Activated naive CD4-positive, alpha-beta T cell treated with anti-CD3 and anti-CD28 coated beads for 36 hours (primary cell): ENCODE results near the gene PDE6H. TPM values are rescaled to one million over a fixed set of nuclear protein-coding genes. Genes with fewer than 3 reads are reported as not detected.
A peak's percentile ranks its signal among the peaks of the same experiment; 100 is the strongest.

ENCODE experiments used
- CTCF ChIA-PET: fragments of 350-600 bp; sonication (Branson Sonifier 250); formaldehyde crosslinking; loops from one replicate; lab custom pipeline; 2021; ENCODE audit warnings: antibody characterized with exemption; lab: Charles Lee
- DNase-seq: peaks from one replicate; pipeline ENCODE4 v3.0.0-alpha.2; 2020
- H3K27ac Mint-ChIP-seq: one replicate; pipeline ENCODE4 v1.8.0; 2021; ENCODE audit warnings: mild to moderate bottlenecking, mixed read lengths
- H3K27me3 Mint-ChIP-seq: one replicate; pipeline ENCODE4 v1.8.0; 2021; ENCODE audit warnings: low read depth, mixed read lengths
- H3K36me3 Mint-ChIP-seq: one replicate; pipeline ENCODE4 v1.8.0; 2021; ENCODE audit warnings: low read depth, mixed read lengths
- H3K4me1 Mint-ChIP-seq: one replicate; pipeline ENCODE4 v1.8.0; 2021; ENCODE audit warnings: low read depth, mixed read lengths
- H3K4me3 Mint-ChIP-seq: one replicate; pipeline ENCODE4 v1.8.0; 2021; ENCODE audit warnings: mild to moderate bottlenecking, moderate library complexity, mixed read lengths
- H3K9me3 Mint-ChIP-seq: one replicate; pipeline ENCODE4 v1.8.0; 2021; ENCODE audit warnings: mixed read lengths
- intact Hi-C: fragments of 100-400 bp; cut with micrococcal nuclease; formaldehyde crosslinking; loops from one replicate; pipeline ENCODE4 v1.15.1; 2023
- total RNA-seq, 2 experiments: library from RNA; stranded (reverse); gene quantifications; one replicate each; pipeline ENCODE4 v1.2.3, GENCODE V29; 2021

PDE6H gene
- total RNA-seq, 2 experiments from 2014 or later = not detected

- Mint-ChIP-seq H3K4me3 (no peak overlapping the region), H3K36me3 (no peaks in the 10 kb centered on the region), H3K27me3 (no peaks in the 10 kb centered on the region), H3K4me1 (peaks cover 60% of the 10 kb centered on the region), H3K27ac (no peak overlapping the region), H3K9me3 (no peaks in the 10 kb centered on the region)
- no peak for DNase-seq
- CTCF ChIA-PET = no interaction called here
- intact Hi-C loops = no loop called here
Observed at GRCh38 chr12:14976658-14977057, 3.8 kb downstream of the PDE6H start.

- H3K4me1 Mint-ChIP-seq = peaks cover 60% of the 10 kb centered on the region
- CTCF ChIA-PET = interaction anchor here (0.6 to 1.2 kb wide), 2 partner anchors 131 to 154 kb away, joined by 3 read pairs; no protein-coding TSS in a partner anchor
- no peak overlapping the region for H3K27ac Mint-ChIP-seq
- H3K27me3 Mint-ChIP-seq = no peaks in the 10 kb centered on the region
- H3K36me3 Mint-ChIP-seq = no peaks in the 10 kb centered on the region
- intact Hi-C loops = loop anchor here (1.0 kb wide), 1 partner anchor 8 kb away; no protein-coding TSS in a partner anchor
- no peak overlapping the region for H3K4me3 Mint-ChIP-seq
- DNase-seq = no peak
- no peaks in the 10 kb centered on the region for H3K9me3 Mint-ChIP-seq
Observed at GRCh38 chr12:14979468-14979867, 6.6 kb downstream of the PDE6H start.

DNA sequence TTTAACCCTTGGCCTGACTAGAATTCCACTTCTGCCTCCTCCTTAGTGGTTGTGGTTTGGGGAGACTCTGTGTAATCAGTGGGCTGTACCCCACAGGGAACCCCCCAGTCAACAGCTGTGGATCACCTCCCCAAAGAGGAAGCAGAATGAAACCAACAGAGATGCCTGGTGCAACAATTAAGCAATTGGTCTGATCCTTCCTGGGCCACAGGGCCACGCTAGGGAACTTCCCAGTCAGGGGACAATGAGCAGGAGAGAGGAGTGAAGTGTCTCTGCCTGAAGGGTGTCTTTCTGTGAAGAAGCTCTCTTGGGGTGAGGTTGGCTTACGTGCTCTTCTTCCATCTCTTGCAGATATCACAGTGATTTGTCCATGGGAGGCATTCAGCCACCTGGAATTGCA is 8.2 kb downstream of the PDE6H start:
- intact Hi-C loops = loop anchor here (5.0 kb wide), 1 partner anchor 34 kb away; no protein-coding TSS in a partner anchor
- H3K9me3 Mint-ChIP-seq = no peaks in the 10 kb centered on the region
- CTCF ChIA-PET = interaction anchor here (1.2 to 2.0 kb wide), 3 partner anchors 8 to 16 kb away, joined by 3 to 6 read pairs (median 4); no protein-coding TSS in a partner anchor
- no peaks in the 10 kb centered on the region for H3K27me3 Mint-ChIP-seq
- H3K4me3 Mint-ChIP-seq = no peak overlapping the region
- peaks cover 65% of the 10 kb centered on the region for H3K4me1 Mint-ChIP-seq
- no peak for DNase-seq
- no peak overlapping the region for H3K27ac Mint-ChIP-seq
- H3K36me3 Mint-ChIP-seq = no peaks in the 10 kb centered on the region

- H3K4me1 Mint-ChIP-seq = peaks cover 69% of the 10 kb centered on the region
- CTCF ChIA-PET = interaction anchor here (0.6 to 1.2 kb wide), 2 partner anchors 9 to 14 kb away, joined by 3 to 4 read pairs; no protein-coding TSS in a partner anchor
- no peak overlapping the region for H3K4me3 Mint-ChIP-seq
- H3K27ac Mint-ChIP-seq = no peak overlapping the region
- H3K27me3 Mint-ChIP-seq = no peaks in the 10 kb centered on the region
- H3K36me3 Mint-ChIP-seq = no peaks in the 10 kb centered on the region
- DNase-seq = no peak
- intact Hi-C loops = loop anchor here (5.0 kb wide), 1 partner anchor 35 kb away; no protein-coding TSS in a partner anchor
- H3K9me3 Mint-ChIP-seq = no peaks in the 10 kb centered on the region
Observed at GRCh38 chr12:14982562-14982961, 9.7 kb downstream of the PDE6H start.

GRCh38 chr12:14982991-14983390 is 10.1 kb downstream of the PDE6H start:
- H3K27me3 Mint-ChIP-seq = no peaks in the 10 kb centered on the region
- no peaks in the 10 kb centered on the region for H3K36me3 Mint-ChIP-seq
- no peaks in the 10 kb centered on the region for H3K9me3 Mint-ChIP-seq
- peaks cover 65% of the 10 kb centered on the region for H3K4me1 Mint-ChIP-seq
- H3K27ac Mint-ChIP-seq = peak overlapping the region; percentile 3
- peak; percentile 43 for DNase-seq
- H3K4me3 Mint-ChIP-seq = peak overlapping the region; percentile 12
- intact Hi-C loops = loop anchor here (5.0 kb wide), 1 partner anchor 36 kb away; no protein-coding TSS in a partner anchor
- CTCF ChIA-PET = interaction anchor here (0.6 to 0.9 kb wide), 4 partner anchors 9 to 169 kb away, joined by 3 to 5 read pairs (median 3); no protein-coding TSS in a partner anchor

- DNase-seq = no peak
- H3K36me3 Mint-ChIP-seq = no peaks in the 10 kb centered on the region
- intact Hi-C loops = loop anchor here (5.0 kb wide), 1 partner anchor 37 kb away; no protein-coding TSS in a partner anchor
- peaks cover 56% of the 10 kb centered on the region for H3K4me1 Mint-ChIP-seq
- CTCF ChIA-PET = interaction anchor here (0.6 kb wide), 2 partner anchors 199 to 337 kb away, joined by 4 read pairs; no protein-coding TSS in a partner anchor
- H3K27me3 Mint-ChIP-seq = no peaks in the 10 kb centered on the region
- H3K9me3 Mint-ChIP-seq = no peaks in the 10 kb centered on the region
- H3K4me3 Mint-ChIP-seq = no peak overlapping the region
- H3K27ac Mint-ChIP-seq = no peak overlapping the region
Observed at GRCh38 chr12:14984036-14984435, 11.2 kb downstream of the PDE6H start.

- Mint-ChIP-seq H3K9me3 (no peaks in the 10 kb centered on the region), H3K4me3 (no peak overlapping the region), H3K36me3 (no peaks in the 10 kb centered on the region), H3K27ac (no peak overlapping the region), H3K4me1 (peaks cover 49% of the 10 kb centered on the region), H3K27me3 (no peaks in the 10 kb centered on the region)
- CTCF ChIA-PET = interaction anchor here (0.7 to 1.5 kb wide), 4 partner anchors 11 to 203 kb away, joined by 3 to 6 read pairs (median 4); partner anchors contain the start of gene PDE6H
- intact Hi-C loops = loop anchor here (5.0 kb wide), 1 partner anchor 38 kb away; no protein-coding TSS in a partner anchor
- DNase-seq = no peak
Observed at GRCh38 chr12:14984766-14985285, 12.0 kb downstream of the PDE6H start.

DNA sequence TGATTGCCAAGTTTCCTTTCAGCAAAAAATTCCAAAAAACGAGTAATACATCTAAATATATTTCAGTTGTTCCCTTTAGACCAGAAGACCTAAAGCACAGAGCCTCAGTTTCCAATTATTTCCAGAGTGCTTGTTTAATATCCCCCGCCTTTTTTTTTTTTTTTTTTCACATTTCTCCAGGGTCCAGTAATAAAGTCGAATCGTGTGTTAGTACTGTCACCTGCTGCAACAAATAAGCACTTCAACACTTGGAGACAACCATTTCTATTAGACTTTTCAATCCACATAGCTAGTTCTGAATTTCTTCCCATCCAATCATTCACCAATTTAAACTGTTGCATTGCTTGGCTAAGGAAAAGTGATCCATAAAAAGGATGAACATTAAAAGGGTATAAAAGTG is 13.6 kb downstream of the PDE6H start:
- intact Hi-C loops = loop anchor here (2.0 kb wide), 1 partner anchor 50 kb away; no protein-coding TSS in a partner anchor
- CTCF ChIA-PET = interaction anchor here (0.7 to 1.7 kb wide), 4 partner anchors 50 to 141 kb away, joined by 3 to 8 read pairs (median 6); no protein-coding TSS in a partner anchor
- peaks cover 34% of the 10 kb centered on the region for H3K4me1 Mint-ChIP-seq
- H3K4me3 Mint-ChIP-seq = no peak overlapping the region
- peaks cover 1% of the 10 kb centered on the region for H3K36me3 Mint-ChIP-seq
- H3K27me3 Mint-ChIP-seq = no peaks in the 10 kb centered on the region
- H3K27ac Mint-ChIP-seq = no peak overlapping the region
- peaks cover 5% of the 10 kb centered on the region for H3K9me3 Mint-ChIP-seq
- no peak for DNase-seq

DNA sequence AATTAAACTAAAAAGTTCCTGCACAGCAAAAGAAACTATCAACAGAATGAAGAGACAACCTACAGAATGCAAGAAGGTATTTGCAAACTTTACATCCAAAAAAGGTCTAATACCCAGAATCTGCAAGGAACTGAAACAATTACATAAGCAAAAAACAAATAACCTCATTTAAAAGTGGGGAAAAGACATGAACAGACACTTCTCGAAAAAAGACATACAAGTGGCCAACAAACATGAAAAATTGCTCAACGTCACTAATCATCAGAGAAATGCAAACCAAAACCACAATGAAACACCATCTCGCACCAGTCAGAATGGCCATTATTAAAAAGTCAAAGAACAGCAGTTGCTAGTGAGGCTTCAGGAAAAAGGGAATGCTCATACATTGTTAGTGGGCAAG is 15.2 kb downstream of the PDE6H start:
- CTCF ChIA-PET = interaction anchor here (0.6 kb wide), 1 partner anchor 39 kb away, joined by 3 read pairs; no protein-coding TSS in a partner anchor
- intact Hi-C loops = no loop called here

DNA sequence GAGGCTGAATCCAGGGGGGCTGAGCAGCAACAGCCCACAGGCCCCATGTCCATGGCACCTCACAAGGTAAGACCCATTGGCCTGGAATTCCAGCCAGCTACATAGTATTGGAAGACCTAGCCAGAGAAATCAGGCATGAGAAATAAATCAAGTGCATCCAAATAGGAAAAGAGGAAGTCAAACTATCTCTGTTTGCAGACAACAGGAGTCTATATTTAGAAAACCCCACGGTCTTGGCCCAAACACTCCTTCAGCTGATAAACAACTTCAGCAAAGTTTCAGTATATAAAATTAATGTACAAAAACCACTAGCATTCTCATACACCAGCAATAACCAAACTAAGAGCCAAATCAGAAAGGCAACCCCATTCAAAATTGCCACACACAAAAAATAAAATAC is 16.9 kb downstream of the PDE6H start:
- no peak overlapping the region for H3K4me3 Mint-ChIP-seq
- H3K27me3 Mint-ChIP-seq = no peaks in the 10 kb centered on the region
- intact Hi-C loops = loop anchor here (5.0 kb wide), 2 partner anchors 37 to 543 kb away; no protein-coding TSS in a partner anchor
- DNase-seq = no peak
- H3K36me3 Mint-ChIP-seq = peaks cover 1% of the 10 kb centered on the region
- CTCF ChIA-PET = interaction anchor here (1.4 to 1.5 kb wide), 2 partner anchors 9 to 145 kb away, joined by 3 read pairs; no protein-coding TSS in a partner anchor
- H3K27ac Mint-ChIP-seq = no peak overlapping the region
- H3K4me1 Mint-ChIP-seq = peaks cover 26% of the 10 kb centered on the region
- H3K9me3 Mint-ChIP-seq = peaks cover 7% of the 10 kb centered on the region

More for the DNA sequence above, 15.2 kb downstream of the PDE6H start:
- Mint-ChIP-seq H3K27me3 (no peaks in the 10 kb centered on the region), H3K27ac (no peak overlapping the region), H3K9me3 (peaks cover 7% of the 10 kb centered on the region), H3K4me1 (peaks cover 24% of the 10 kb centered on the region), H3K36me3 (peaks cover 1% of the 10 kb centered on the region), H3K4me3 (no peak overlapping the region)
- DNase-seq = no peak

- CTCF ChIA-PET = interaction anchor here (1.5 kb wide), 1 partner anchor 146 kb away, joined by 3 read pairs; no protein-coding TSS in a partner anchor
- H3K27me3 Mint-ChIP-seq = no peaks in the 10 kb centered on the region
- intact Hi-C loops = loop anchor here (5.0 kb wide), 2 partner anchors 39 to 541 kb away; no protein-coding TSS in a partner anchor
- H3K27ac Mint-ChIP-seq = no peak overlapping the region
- H3K36me3 Mint-ChIP-seq = peaks cover 1% of the 10 kb centered on the region
- DNase-seq = no peak
- H3K4me1 Mint-ChIP-seq = peaks cover 29% of the 10 kb centered on the region
- peaks cover 7% of the 10 kb centered on the region for H3K9me3 Mint-ChIP-seq
- H3K4me3 Mint-ChIP-seq = no peak overlapping the region
Observed at GRCh38 chr12:14991069-14991468, 18.2 kb downstream of the PDE6H start.

GRCh38 chr12:14992673-14993072 is 19.8 kb downstream of the PDE6H start:
- H3K36me3 Mint-ChIP-seq = peaks cover 1% of the 10 kb centered on the region
- DNase-seq = no peak
- intact Hi-C loops = loop anchor here (5.0 kb wide), 2 partner anchors 40 to 540 kb away; no protein-coding TSS in a partner anchor
- H3K9me3 Mint-ChIP-seq = peaks cover 7% of the 10 kb centered on the region
- CTCF ChIA-PET = interaction anchor here (0.6 kb wide), 1 partner anchor 124 kb away, joined by 3 read pairs; no protein-coding TSS in a partner anchor
- H3K27ac Mint-ChIP-seq = no peak overlapping the region
- no peaks in the 10 kb centered on the region for H3K27me3 Mint-ChIP-seq
- H3K4me3 Mint-ChIP-seq = no peak overlapping the region
- H3K4me1 Mint-ChIP-seq = peaks cover 25% of the 10 kb centered on the region
